Activated T-cell treated with anti-CD3 and anti-CD28 coated beads, Interleukin-2, amount 50 U/mL, for 48 hours (primary cell): ENCODE results near the gene PARN.
"Not testable (repeated sequence)": the region's sequence is repeated elsewhere in the genome, so short reads cannot be mapped to it uniquely, and the experiment has no call there.

ENCODE experiments used
- DNase-seq, 2 experiments: peaks; one replicate each; pipeline ENCODE4 v3.0.0-alpha.2; 2020

PARN gene

DNA sequence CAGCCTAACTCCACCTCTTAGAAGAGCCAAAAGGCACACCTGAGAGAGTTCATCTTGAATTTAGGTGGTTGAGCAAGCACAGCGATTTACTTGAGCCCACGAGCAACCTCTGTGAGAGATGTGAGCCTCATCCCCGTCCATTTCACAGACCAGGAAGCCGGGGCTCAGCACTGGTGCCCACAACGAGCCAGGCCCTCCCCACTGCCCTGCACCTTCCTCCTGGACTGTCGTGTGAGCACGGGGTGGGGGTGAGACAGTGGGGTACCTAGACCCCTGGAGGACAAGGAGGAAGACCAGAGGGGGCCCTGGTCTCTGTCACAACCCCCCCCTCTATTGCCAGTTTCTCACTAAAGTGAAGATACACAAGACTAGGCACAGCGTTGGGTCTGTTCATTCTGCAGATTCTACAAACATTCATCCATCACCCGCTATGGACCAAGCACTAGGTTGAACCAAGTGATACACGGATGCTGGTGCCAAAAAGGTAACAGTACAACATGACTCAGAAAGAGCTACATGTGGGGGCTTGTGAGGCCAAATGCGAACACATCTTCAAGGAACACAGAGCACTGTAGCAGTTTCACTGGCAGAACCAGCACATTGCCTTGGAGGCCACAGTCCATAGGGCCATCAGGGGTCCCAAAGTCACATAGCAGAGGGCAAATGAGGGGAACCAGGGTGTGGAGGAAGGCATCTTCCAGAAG lies 231.9 kb downstream of the PARN start:
- DNase-seq: no peak

DNA sequence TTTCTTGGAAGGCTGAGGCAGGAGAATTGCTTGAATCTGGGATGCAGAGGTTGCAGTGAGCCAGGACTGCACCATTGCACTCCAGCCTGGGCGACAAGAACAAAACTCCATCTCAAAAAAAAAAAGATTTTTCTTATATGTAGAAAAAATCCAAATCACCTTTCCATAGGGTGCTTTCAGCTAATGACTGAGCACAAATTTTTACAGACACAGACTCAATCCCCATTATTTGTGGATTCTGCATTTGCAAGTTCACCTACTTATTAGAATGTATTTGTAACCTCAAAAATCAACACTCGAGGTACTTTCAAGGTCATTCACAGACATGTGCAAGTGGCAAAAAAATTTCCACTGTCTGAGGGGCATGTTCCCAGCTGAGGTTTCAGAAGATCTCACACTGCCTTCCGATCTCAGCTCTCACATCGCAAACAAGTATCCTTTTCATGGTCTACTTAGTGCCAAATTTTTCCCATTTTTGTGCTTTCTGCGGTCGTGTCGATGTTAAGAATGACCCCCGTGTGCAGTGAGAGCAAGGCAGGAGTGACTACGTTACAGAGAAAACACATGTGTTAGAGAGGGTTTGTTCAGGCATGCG lies 234.3 kb downstream of the PARN start:
- DNase-seq: not testable (repeated sequence)

DNA sequence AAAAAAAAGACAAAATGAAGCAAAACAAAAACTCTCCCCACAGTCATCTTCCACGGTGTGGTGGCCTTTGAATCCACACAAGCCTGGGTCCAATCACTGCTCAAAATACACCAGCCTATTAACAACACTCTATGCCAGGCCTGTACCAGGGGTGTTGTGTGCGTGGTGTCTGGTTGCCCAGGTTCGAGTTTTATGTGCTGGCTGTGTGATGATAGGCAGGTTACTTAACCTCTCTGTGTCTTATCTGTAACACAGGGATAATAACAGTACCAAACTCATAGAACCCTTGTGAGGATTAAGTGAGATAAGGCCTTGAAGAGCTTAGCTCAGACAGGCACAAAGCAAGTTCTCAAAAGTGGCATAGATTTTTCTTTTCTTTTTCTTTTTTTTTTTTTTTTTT lies 235.2 kb downstream of the PARN start:
- DNase-seq: no peak

DNA sequence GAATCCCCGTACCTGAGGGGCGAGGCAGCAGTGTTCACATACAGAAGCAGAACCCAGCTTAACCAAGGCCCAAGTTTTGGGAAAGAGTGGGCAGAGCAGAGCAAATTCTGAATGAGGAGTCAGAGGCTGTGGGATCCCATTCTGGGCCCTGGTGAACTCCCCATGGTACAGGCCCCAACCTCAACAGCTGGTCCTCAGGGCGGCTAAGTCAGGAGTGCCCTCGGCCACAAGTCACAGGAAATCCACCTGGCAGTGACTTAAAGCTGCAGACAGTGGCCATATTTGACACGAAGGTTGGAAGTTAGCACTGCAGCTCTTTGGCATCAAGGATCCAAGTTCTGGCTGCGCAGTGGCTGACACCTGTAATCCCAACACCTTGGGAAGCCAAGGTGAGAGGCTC lies 237.1 kb downstream of the PARN start:
- no peak for DNase-seq

DNA sequence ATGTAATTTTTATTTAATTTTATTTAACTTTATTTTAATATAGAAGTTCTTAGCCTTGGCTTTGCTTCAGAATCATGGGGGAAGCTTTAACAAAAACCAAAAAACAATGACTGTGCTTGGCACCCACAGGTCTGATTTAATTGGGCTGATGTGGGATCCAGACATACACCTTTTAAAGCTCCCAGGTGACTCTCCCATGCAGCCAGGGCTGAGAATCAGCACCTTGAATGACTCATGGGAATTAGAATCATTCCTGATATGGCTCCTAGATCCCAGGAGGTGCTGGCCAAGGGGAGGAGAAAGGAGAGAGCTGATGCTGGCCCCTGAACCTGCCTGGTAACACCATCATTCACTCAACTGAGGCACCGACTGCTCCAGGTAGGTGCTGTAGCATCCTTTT lies 240.7 kb downstream of the PARN start:
- no peak for DNase-seq

DNA sequence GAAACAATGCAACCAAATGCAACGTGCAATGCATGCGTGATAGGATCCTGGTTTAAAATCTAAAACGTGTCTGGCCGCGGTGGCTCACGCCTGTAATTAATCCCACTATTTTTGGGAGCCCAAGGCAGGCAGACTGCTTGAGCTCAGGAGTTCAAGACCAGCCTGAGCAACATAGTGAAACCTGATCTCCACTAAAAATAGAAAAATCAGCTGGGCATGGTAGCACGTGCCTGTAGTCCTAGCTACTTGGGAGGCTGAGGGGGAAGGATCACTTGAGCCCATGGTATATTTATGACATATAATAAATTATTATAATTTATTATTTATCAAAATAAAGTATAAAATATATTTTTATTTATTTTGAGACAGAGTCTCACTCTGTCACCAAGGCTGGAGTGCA lies 241.8 kb downstream of the PARN start:
- no peak for DNase-seq

DNA sequence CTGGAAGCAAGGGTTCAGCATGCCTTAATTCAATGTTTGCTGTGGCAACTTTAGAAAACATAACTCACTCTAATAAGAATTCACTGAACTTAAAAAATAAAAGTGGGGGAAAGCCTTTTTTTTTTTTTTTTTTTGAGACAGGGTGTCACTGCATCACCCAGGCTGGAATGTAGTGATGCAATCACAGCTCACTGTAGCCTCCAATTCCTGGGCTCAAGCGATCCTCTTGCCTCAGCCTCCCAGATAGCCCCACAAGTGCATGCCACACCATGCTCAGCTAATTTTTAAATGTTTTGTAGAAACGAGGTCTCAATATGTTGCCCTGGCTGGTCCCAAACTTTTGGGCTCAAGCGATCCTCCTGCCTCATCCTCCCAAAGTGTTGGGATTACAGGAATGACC lies 243.9 kb downstream of the PARN start:
- DNase-seq: no peak
